H1 (cell line): ENCODE results near the gene VSX2. TPM values are rescaled to one million over a fixed set of nuclear protein-coding genes. Genes with fewer than 3 reads are reported as not detected.

Experiments used
- ASH2L ChIP-seq: fragments of 200-600, 300-600 bp; sonication (generic); IDR thresholded peaks from one replicate; pipeline ENCODE4 v1.7.1; 2017; ENCODE audit warnings: low read length
- CHD2 ChIP-seq: IDR thresholded peaks from 2 replicates; pipeline ENCODE4 v1.6.1; 2012; ENCODE audit warnings: low read length, improper control_type of control experiment
- EGR1 ChIP-seq: IDR thresholded peaks from 2 replicates; pipeline ENCODE4 v1.6.1; 2011; ENCODE audit warnings: low read depth, low read length, borderline replicate concordance
- EP300 ChIP-seq, 2 experiments: IDR thresholded peaks; 1 replicate in 1 of 2; 2 replicates in 1 of 2; pipeline ENCODE4 v1.6.1; 2011 to 2012; ENCODE audit warnings: low read depth in 2 of 2, low read length in 2 of 2, mild to moderate bottlenecking in 2 of 2, borderline replicate concordance in 1 of 2, inconsistent platforms in 1 of 2, moderate library complexity in 1 of 2
- HDAC2 ChIP-seq, 2 experiments: fragments of 300-600 bp in 1 of 2; sonication (generic) in 1 of 2; IDR thresholded peaks; 2 replicates each; pipeline ENCODE4 v1.6.1; 2011 to 2012; ENCODE audit warnings: low read depth in 2 of 2, low read length in 2 of 2, mild to moderate bottlenecking in 2 of 2, moderate library complexity in 2 of 2, borderline replicate concordance in 1 of 2, inconsistent platforms in 1 of 2
- KDM1A ChIP-seq: fragments of 200-600, 300-600 bp; sonication (generic); IDR thresholded peaks from 2 replicates; pipeline ENCODE4 v1.7.1; 2016; ENCODE audit warnings: mild to moderate bottlenecking, low read length, borderline replicate concordance
- KDM4A ChIP-seq: IDR thresholded peaks from one replicate; pipeline ENCODE4 v1.7.1; 2012; ENCODE audit warnings: low read depth, mild to moderate bottlenecking, moderate library complexity, low read length, inconsistent platforms; ENCODE audit not compliant: severe bottlenecking
- KDM5A ChIP-seq: fragments of 200-600 bp; IDR thresholded peaks from 2 replicates; pipeline ENCODE4 v1.7.1; 2012; ENCODE audit warnings: mild to moderate bottlenecking, low read length, inconsistent platforms, mixed read lengths
- MAFK ChIP-seq: IDR thresholded peaks from 2 replicates; pipeline ENCODE4 v1.6.1; 2012; ENCODE audit warnings: low read depth, mild to moderate bottlenecking, improper control_type of control experiment, low read length
- NANOG ChIP-seq: IDR thresholded peaks from 2 replicates; pipeline ENCODE4 v1.6.1; 2011; ENCODE audit warnings: low read length, low read depth, mild to moderate bottlenecking, inconsistent platforms; ENCODE audit not compliant: insufficient read depth, poor library complexity, severe bottlenecking
- NRF1 ChIP-seq: IDR thresholded peaks from 2 replicates; pipeline ENCODE4 v1.6.1; 2011; ENCODE audit warnings: mild to moderate bottlenecking, low read depth, low read length, improper control_type of control experiment
- SAP30 ChIP-seq: fragments of 300-600 bp; sonication (generic); IDR thresholded peaks from 2 replicates; pipeline ENCODE4 v1.7.1; 2012; ENCODE audit warnings: low read length, moderate library complexity, mild to moderate bottlenecking, inconsistent platforms; ENCODE audit not compliant: insufficient read depth, insufficient replicate concordance
- SP4 ChIP-seq: IDR thresholded peaks from 2 replicates; pipeline ENCODE4 v1.6.1; 2012; ENCODE audit warnings: low read length, inconsistent platforms
- TAF1 ChIP-seq: IDR thresholded peaks from 2 replicates; pipeline ENCODE4 v1.6.1; 2011; ENCODE audit warnings: mild to moderate bottlenecking, low read depth, low read length
- USF2 ChIP-seq: IDR thresholded peaks from 2 replicates; pipeline ENCODE4 v1.6.1; 2011; ENCODE audit warnings: low read length, improper control_type of control experiment
- polyA plus RNA-seq, 7 experiments: library from polyadenylated mRNA; depleted of rRNA in 3 of 7; stranded (reverse) in 5 of 7; unstranded in 2 of 7; fragments of >200 nt in 5 of 7; fragments of 200-250 nt in 2 of 7; gene quantifications; 1 replicate in 5 of 7; 2 replicates in 1 of 7; 4 replicates in 1 of 7; pipeline versions ENCODE4 v1.2.1 to v1.2.3, GENCODE V29; 2011 to 2013; ENCODE audit warnings: missing spikeins in 2 of 7, mixed read lengths in 2 of 7
- total RNA-seq: library from RNA; stranded (reverse); fragmentation: NEBNext Ultra II Directional; extraction: Animal tissue kit (Norgen Biotek cat#: 25700); gene quantifications from 2 replicates; pipeline ENCODE4 v1.2.1, GENCODE V29; 2021
- TF ChIP-seq, protein P1 (sequence below): IDR thresholded peaks from 2 replicates; pipeline ENCODE4 v1.6.1; 2012; ENCODE audit warnings: inconsistent platforms
- TF ChIP-seq, protein P2 (sequence below): IDR thresholded peaks from 2 replicates; pipeline ENCODE4 v1.6.1; 2012; ENCODE audit warnings: low read length, inconsistent platforms
- TF ChIP-seq, protein P3 (sequence below): IDR thresholded peaks from 2 replicates; pipeline ENCODE4 v1.6.1; 2012; ENCODE audit warnings: inconsistent platforms

The VSX2 gene
- total and polyA plus RNA-seq, 2 of the 8 experiments (the other 6 are each of a cell fraction or from before 2014, with no cell fraction given): 0.08 to 0.22 TPM

- no peak for TF ChIP-seq NRF1
- TF ChIP-seq TAF1: no peak
- no peak for TF ChIP-seq USF2
- TF ChIP-seq, protein P1, sequence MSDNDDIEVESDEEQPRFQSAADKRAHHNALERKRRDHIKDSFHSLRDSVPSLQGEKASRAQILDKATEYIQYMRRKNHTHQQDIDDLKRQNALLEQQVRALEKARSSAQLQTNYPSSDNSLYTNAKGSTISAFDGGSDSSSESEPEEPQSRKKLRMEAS: no peak
- no peak for TF ChIP-seq SAP30
- no peak for TF ChIP-seq EGR1
- TF ChIP-seq HDAC2 (IDR thresholded peaks at IDR 0.05; ENCODE audit: borderline replicate concordance in 1 of 2, low read depth in 2 of 2, low read length in 2 of 2): no peak
- TF ChIP-seq CHD2: no peak
- no peak for TF ChIP-seq EP300 (IDR thresholded peaks at IDR 0.05; ENCODE audit: borderline replicate concordance in 1 of 2, low read depth in 2 of 2, low read length in 2 of 2)
- no peak for TF ChIP-seq MAFK
- TF ChIP-seq KDM5A: no peak
- TF ChIP-seq KDM1A: peak; percentile 54; the same call in 1 of the 2 replicates
- TF ChIP-seq KDM4A: no peak
- TF ChIP-seq, protein P2, sequence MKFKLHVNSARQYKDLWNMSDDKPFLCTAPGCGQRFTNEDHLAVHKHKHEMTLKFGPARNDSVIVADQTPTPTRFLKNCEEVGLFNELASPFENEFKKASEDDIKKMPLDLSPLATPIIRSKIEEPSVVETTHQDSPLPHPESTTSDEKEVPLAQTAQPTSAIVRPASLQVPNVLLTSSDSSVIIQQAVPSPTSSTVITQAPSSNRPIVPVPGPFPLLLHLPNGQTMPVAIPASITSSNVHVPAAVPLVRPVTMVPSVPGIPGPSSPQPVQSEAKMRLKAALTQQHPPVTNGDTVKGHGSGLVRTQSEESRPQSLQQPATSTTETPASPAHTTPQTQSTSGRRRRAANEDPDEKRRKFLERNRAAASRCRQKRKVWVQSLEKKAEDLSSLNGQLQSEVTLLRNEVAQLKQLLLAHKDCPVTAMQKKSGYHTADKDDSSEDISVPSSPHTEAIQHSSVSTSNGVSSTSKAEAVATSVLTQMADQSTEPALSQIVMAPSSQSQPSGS: no peak
- no peak for TF ChIP-seq SP4
- no peak for TF ChIP-seq NANOG
- TF ChIP-seq, protein P3, sequence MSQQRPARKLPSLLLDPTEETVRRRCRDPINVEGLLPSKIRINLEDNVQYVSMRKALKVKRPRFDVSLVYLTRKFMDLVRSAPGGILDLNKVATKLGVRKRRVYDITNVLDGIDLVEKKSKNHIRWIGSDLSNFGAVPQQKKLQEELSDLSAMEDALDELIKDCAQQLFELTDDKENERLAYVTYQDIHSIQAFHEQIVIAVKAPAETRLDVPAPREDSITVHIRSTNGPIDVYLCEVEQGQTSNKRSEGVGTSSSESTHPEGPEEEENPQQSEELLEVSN: no peak
- TF ChIP-seq ASH2L: no peak
These were observed 2.4 kb downstream of the VSX2 start (continued) for GRCh38 chr14:74241652-74242017.
